NCI-H345 treated with DMSO at 0.1 percent for 48 hours (cell line): ENCODE measurements around the gene RAPGEF5.

Experiments used
- DNase-seq: peaks from one replicate; lab custom pipeline; 2025; ENCODE audit not compliant: unreplicated experiment; lab: John Stamatoyannopoulos, UW

RAPGEF5 gene, protein sequence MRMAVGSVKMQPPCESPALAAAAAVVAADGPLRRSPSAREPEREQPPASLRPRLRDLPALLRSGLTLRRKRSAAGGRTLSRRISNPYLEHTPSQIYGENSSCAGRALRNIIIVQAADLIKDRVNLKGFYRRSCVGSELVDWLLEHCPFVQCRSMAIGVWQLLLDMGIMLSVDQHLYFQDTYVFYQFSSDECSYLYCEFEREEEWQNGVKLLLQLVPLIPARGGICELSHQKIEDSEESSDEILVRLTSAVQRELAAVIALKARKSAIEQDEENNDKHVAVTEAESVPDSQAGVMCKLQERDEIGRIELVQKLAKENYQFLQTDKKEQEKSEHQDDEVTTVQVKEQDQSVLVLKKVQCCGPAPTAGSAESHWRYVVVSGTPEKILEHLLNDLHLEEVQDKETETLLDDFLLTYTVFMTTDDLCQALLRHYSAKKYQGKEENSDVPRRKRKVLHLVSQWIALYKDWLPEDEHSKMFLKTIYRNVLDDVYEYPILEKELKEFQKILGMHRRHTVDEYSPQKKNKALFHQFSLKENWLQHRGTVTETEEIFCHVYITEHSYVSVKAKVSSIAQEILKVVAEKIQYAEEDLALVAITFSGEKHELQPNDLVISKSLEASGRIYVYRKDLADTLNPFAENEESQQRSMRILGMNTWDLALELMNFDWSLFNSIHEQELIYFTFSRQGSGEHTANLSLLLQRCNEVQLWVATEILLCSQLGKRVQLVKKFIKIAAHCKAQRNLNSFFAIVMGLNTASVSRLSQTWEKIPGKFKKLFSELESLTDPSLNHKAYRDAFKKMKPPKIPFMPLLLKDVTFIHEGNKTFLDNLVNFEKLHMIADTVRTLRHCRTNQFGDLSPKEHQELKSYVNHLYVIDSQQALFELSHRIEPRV

DNA sequence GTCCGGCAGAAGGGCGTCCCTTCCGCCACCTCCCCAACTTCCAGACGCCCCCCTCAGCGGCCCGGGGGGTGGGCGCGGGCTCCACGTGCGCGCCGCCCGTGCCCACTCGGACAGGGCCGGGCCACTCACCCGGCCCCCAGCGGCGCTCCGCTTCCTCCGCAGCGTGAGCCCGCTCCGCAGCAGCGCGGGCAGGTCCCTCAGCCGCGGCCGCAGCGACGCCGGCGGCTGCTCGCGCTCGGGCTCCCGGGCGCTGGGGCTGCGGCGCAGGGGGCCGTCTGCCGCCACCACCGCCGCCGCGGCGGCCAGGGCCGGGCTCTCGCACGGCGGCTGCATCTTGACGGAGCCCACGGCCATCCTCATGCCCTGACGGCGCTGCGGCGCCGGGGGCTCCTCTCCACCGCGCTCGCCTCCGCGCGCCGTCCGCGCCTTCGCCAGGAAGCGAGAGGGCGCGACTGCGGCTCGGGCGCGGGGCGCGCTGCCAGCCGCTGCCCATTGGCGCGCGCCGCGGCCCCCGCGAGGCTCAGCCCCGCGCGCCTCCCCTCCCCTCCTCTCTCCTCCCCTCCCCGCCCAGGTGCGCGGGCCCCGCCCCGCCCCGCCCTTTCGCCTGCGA lies at the start of gene RAPGEF5:
Gene RAPGEF5, minus strand, starts transcription at position 454 of the 610 bp plus-strand sequence. Its CDS starts 94 bp downstream, at position 360.
- peak; percentile 34 for DNase-seq

DNA sequence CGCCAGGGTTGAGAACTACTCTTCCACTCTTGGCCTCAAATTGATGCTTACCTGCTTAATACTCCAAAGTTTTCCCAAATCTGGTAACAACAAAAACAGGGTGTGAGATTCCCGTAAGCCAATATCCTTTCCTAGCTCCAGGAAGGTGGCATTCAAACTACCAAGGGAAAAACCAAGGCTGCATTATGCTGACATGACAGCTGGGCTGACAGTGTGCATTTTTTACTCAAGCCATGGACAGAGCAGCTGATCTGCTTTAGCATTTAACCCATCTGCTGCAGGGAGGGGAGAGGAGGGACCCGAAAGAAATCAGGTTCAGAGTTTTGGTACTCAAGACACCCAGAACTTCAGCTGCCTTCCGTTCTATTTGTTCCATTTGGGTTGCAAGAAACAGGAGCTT lies 49.8 kb upstream of the RAPGEF5 start:
- no peak for DNase-seq

DNA sequence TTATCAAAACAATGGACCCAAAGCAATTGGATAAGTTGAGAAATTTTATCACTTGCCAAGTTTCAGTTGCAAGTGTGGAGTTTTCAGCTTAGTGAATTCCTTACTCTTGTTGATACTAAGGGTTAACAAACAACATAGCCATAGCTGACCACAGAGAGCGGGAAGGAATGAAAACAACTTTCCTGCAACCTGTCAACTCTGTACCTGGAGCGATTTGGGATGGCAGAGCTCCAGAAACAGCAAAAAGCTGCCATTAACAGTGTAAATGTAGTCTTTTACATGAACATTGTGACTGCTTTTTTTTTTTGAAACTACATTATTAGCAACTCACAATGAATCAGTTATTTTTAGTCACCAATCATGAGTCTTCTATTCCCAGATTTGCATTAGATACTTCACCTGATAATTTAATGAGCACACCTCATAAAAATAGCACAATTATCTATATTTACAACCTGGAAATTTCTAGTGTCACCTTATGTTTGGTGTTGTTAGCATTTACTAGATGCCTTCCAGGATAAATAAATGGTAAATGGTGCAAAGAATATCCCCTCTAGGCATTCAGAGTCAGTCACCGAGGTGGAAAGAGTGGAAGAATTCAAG lies 47.6 kb upstream of the RAPGEF5 start:
- no peak for DNase-seq

DNA sequence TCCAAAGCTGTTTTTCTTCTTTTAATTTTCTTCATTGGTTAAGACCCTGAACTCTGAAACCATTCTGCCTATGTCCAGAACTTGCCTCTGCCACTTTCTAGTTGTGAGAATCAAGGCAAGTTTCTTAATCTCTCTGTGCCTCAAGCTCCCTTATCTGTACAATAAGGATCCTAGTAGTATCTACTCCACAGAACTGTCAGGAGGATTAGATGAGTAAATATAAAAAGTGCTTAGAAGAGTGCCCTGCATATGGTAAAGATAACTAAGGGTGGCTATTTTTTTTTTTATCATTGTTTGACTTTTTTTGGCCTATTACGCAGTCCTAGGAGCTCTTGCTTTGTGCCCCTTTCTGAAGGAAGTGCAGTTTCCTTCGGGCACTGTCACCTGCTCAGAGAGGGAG lies 46.4 kb upstream of the RAPGEF5 start:
- no peak for DNase-seq

DNA sequence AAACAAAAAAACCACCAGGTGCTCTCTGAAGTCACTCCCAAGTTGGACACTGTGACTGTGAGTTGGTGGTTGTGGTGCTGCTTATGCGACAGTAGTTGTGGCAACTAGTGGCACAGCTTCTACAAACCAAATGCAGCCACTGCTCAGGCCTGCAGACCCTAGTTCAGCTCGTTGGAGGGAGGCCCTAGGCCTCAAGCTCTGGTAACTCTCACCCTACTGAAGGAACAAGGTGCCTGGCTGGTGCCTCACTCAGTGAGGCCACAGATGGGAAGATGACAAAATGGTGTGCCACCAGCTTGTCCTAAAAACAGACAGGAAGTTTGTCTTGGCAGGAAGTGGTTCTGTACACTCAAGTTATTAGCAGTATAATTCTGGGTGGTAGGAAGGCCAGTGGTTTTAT lies 45.3 kb upstream of the RAPGEF5 start:
- no peak for DNase-seq

DNA sequence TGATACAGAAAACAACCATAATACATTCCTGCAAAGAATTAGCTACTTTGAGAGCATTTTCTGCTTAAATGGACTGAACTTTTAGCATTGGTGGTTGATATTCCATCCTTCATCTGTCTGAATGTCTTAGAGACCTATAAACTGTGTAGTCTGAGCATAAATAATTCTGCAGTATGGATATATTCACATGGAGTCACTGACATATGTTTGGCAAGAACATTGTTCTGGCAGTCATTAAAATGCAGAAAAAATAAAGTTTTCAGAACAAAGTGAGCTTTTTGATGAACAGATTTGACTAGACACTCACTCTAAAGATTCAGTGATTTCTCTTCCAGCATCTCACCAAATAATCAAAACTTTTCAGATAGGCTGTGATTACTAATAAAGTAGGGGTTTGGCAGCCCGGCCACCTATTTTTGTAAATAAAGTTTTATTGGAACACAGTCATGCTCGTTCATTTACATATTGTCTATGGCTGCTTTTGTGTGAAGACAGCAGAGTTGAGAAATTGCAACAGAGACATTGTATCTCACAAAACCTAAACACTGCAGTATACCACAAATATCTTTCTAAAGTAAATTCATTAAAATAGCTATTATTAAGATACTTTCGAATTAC lies 44.1 kb upstream of the RAPGEF5 start:
- DNase-seq = no peak

DNA sequence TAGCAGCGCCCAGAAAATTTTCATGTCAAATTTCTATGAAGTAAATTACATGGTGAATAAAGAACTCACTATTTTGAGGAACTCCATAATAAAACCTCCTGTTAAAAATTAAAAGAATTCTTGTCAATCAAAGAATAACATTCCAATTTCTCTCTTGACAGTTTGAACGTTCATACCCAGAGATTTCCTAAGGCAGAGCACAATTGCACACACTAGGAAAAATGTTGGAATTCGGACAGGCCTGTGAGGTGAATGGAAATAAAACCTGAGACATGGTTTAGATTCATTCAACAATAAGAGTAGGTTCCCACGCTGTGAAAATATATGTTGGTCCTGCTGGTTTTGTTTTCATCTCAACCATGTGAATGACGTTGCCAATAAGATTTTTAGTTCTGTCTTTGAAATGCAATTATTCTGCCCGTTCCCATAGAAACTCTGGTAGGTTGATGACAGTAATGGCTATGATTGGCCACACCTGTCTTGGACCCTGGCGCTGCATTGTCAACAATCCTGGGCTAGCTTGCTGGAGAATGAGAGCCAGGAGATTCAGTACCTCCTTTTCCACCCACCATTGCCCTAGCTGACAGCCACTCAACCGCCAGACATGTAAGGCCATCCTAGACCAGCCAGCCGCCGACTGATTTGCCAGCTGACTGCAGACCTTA lies 43.3 kb upstream of the RAPGEF5 start:
- DNase-seq = no peak

DNA sequence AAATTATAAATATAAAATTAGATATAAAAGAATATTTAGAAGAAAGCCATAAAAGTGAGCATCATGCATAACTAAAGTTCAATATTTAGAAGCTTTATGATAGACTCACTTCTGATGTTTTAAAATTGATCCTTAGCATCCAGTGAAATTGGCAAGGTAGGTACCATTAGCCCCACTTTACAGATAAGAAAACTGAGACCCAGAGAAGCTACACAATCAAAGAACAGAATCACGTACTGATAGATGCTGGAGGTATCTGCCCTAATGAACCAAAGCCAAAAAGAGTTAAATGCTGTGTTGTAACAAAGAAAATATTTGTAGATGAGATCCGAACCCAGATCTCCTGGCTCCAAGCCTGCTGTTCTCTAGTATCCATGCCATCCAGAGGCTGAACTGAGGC lies 42.6 kb upstream of the RAPGEF5 start:
- DNase-seq = no peak

DNA sequence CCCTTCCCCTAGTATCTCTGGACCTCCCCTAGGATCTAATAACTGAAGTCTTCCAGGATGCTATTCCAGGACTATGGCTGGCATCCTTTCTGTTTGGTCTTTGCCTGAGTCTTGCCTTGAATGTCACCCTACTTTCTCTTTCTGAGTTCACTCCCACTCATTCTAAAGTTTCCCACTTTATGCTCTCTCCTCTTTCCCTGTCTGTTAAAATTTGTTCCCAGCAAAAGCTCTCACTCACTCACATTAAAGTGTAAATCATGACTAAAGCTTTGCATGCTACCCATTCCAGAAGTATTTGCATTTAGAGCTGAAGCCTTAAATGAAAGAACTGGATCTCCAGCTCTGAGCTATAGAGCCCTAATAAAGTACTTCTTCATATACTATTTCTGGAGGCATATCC lies 42.1 kb upstream of the RAPGEF5 start:
- no peak for DNase-seq

DNA sequence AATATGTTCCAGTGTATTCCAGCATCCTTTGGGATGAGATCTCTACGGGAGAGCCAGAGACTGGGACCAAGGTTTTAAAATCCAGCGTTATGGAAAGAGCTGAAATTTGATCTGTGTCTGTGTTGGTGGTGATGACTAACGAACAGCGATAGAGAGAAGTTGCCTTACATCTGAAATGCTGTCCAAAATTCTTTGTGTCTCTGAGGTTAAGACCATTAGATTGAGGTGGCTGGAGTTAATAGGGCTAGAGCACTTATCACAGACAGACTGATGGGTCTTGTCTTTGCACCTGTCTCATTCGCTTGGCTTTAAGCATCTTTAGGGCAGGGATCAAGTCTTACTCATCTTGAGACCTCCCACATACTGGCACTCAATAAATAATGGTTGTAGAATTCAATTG lies 41.0 kb upstream of the RAPGEF5 start:
- no peak for DNase-seq

DNA sequence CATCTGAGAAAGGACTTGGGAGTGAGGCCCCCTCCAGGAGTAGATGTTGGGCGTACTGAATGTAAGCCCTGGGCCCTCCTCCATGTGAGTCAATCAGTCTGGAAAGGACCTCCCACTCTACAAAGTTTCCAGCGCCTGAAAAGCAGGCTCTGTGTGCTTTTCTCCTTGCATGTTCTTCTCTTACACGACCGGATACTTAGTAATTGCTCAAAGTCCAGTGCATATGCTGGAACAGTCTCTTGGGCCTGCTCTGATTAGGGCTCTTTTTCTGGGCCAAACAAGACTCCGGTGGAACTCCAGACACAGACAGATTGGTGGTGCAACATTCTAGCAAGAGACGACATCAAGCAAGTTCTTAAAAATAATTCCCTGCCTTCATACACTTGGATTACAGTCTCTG lies 38.3 kb upstream of the RAPGEF5 start:
- DNase-seq = no peak

DNA sequence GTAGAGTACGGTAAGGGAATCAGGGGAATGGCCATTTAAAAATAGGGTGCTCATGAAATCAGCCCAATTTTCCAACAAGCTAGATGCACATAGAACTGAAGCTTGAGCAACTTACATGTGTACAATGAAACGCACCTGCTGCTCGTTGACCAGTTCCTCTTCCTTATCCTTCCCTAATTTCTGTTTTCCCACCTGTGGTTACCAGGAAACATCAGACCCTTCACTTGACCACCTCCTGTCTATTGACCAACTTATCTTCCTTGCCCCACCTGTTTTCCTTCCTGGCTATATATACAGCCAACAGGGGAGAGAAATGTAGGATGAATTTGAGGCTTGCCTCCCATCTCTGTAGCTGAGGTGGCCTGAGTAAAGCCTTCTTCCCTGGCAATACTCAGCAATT lies 37.8 kb upstream of the RAPGEF5 start:
- DNase-seq = no peak

DNA sequence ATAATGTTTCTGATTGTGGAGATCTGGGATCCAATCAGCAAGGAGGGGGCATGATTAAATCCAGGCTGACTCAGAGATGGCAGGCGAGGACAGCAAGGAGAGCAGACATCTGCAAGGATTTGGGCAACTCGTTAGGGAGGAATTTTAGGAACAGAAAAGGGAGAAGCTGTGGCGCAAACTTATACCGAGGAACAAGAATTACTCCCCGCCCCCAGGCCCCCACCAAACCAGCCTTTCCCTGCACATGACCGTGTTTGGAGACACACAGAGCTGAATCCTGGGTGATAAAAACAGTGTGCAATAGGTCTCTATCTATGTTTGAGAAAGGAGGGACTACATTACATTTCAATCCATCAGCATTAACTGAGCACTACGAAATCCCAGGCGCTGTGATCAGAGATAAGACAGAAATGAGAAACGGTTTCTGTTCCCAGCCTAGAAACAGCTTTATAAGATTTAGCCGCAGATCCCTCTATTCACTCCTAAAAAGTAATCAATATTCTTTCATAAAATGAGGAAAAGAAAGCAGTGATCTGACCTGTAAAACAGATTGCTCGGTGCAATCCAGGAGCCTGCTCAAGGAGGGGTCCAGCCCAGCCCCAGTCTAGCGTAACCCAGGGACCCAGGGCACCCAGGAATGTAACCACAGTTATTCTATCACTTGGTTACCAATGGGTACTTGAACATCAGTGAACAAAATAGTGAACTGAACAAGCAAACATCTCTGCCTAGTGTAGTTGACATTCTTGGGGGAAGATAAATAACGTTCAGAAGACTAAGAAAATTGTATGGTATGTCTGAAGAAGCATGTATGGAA lies 37.2 kb upstream of the RAPGEF5 start:
- no peak for DNase-seq

DNA sequence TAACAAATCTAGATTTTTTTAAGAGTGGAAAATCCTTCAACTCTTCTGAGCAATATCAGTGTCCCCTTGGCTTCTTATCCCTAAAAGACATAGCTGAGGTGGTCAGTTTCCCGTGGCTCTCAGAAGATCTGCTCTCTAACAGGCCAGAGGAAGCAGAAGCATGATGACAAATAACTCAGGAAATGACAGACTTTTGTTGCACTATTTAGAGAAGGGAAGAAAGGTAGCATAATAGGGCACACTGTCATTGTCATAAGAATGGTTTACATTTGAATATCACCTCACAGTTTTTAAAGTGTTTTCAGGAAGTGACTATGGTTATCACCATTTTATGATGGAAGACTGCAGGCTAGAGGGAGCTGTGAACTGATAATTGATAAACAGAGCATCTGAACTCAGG lies 33.6 kb upstream of the RAPGEF5 start:
- no peak for DNase-seq

DNA sequence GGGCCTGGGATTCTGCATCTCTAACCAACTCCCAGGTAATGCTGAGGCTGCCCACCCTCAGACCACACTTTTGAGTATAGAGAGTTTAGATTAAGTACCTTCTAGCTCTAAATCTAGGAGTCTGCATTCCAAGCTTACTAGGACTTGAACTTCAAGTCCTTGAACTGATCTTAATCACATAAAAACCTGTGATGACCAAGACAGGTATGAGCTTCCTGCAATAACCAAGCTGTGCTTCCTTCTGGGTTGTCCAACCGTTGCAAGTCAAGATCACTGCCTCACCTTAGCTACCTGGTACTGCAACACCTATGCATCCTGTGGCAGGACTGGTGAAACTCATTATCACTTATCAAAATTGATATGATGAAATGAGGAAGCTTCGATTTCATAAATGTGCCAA lies 32.9 kb upstream of the RAPGEF5 start:
- no peak for DNase-seq

DNA sequence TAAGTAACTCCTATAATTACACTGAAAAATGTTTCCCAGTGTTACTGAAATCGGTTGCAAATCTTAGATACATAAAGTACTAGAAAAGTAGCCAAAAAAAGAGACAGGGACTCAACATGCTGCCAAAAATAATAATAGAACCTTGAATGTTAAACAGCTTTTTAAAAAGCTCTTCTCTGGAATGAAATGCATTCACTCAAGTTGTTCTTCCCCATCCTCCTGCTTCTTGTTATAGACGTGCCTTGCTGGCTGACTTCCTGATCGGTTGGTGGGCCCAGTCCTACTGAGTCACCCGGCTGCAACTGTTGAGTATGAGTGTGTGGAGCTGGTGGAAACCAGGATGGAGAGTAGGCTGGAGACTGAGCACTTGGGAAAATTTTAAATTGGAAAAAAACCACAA lies 30.6 kb upstream of the RAPGEF5 start:
- DNase-seq = no peak

DNA sequence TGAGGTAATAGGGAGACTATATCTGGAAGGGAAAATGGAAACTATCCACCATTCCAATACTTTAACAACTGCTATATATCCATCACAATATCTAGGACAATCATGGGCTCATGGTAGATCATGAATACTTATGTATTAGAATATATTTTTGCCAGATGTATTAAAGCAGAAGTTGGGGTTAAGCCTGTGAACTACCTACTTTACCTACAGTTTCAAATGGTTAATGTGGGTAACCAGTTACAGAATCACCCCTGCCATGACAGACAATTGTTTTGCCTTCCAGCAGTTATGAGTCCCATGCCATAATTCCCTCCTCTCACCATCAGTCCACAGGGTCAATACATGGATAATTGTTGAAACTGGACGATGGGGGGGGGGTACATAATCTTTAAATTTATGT lies 29.9 kb upstream of the RAPGEF5 start:
- no peak for DNase-seq

DNA sequence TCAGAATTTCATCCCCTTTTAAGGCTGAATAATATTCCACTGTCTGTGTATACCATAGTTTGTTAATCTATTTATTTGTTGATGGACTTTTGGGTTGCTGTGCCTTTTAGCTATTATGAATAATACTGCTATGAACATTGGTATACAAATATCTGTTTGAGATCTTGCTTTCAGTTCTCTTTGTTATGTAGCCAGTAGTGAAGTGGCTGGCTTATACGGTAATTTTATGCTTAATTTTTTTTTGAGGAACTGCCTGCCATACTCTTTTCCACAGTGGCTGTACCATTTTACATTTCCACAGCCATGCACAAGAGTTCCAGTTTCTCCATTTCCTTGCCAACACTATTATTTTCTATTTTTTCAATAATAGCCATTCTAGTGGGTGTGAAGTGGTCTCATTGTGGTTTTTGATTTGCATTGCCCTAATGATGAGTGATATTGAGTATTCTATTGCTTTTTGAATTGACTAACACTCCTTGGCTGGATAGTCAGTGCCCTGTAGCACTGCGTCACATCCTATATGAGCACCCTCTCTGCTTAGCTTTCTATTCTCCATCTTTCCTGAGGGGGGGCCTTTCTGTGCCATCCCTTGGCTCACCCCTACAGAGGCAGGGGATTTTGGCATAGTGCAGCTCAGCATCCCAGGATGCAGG lies 29.4 kb upstream of the RAPGEF5 start:
- no peak for DNase-seq

DNA sequence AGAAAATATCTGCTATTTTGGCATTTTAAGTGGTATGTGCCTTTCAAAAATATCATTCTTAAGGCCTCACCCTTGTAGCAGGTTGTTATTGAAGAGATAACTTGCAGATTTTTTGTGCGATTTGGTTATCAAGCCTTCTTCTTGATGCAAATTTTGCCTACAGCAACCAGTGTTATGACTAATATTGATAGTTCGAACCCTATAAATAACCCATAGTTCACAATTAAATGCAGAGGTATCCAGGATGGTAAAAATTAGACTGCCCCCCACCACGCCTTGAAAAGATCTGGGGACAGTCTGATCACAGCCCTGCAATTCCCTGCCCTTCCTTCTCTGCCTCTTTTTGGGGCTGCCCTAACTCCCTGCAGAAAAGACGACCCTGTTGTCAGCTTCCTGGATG lies 28.4 kb upstream of the RAPGEF5 start:
- no peak for DNase-seq
